HG03139 (cell line): ENCODE data around the gene PALS2.

Experiments
- ATAC-seq: cut with Tn5 transposase; IDR thresholded peaks from one replicate; pipeline ENCODE4 v1.9.1; 2021; ENCODE audit not compliant: unreplicated experiment

Gene PALS2, protein sequence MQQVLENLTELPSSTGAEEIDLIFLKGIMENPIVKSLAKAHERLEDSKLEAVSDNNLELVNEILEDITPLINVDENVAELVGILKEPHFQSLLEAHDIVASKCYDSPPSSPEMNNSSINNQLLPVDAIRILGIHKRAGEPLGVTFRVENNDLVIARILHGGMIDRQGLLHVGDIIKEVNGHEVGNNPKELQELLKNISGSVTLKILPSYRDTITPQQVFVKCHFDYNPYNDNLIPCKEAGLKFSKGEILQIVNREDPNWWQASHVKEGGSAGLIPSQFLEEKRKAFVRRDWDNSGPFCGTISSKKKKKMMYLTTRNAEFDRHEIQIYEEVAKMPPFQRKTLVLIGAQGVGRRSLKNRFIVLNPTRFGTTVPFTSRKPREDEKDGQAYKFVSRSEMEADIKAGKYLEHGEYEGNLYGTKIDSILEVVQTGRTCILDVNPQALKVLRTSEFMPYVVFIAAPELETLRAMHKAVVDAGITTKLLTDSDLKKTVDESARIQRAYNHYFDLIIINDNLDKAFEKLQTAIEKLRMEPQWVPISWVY

DNA sequence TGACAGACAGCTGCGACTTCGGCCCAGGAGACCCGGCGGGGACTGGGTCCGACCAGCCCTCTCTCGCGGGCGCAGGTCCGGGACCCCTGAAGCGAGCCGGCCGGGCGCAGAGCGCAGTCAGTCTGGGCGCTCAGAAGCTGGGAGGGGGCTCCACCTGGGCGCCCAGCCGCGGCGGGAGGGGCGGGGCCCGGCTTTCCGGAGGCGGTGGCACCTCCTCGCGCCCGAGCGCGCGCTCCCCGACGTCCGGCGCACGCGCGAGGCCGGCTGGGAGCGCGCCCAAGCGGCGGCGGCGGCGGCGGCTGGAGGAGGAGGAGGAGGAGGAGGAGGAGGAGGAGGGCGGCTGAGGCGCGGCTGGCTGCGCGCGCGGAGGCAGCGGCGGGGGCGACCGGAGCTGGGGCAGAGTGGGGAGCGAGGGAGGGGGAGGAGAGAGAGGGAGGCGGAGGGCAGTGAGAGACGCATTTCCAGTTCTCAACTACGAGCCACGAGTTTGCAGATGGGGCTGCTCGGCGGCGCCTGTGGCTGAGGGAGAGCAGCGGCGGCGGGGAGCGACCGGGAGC, at the start of gene PALS2:
Gene PALS2 (plus strand): TSS at position 456 of the 557 bp plus-strand sequence. CDS start 50,216 bp downstream, outside the sequence.
- peak; percentile 37 for ATAC-seq

DNA sequence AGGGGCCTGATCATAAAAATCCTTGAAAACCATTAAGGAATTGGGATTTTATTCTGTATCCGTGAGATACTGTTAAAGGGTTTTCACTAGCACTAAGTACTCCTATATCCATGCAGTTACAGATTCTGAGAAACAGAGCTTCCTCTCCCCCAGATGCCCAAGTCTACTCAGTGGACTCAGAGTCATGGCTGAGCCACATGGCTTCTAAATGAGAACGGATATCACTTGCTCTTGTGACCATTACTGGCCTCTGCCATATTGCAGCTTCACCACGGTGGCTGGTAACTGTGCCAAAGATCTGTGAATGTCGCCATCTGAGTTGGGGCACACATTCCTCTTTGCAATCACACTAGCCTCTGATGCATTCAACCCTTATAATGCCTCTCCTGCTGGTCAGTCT, 42.0 kb upstream of the PALS2 start:
- ATAC-seq, result no peak

DNA sequence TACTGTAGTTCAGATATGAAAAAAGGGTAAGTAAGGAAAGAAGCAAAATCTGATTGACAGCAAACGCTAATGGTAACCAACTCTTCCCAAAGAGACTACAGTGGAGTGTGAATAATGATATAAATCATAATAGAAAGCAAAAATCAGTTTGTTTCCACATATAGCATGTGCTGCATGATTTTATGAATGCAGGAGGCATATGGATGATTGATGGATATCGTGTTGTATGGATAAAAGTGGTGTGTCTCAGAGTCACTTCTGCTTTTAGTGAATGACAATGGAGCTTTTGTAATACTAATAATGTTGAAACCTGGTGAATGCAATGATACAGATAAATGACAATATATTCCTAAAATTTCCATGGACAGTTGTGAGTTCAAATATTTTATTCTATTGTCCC, 36.6 kb upstream of the PALS2 start:
- no peak for ATAC-seq

DNA sequence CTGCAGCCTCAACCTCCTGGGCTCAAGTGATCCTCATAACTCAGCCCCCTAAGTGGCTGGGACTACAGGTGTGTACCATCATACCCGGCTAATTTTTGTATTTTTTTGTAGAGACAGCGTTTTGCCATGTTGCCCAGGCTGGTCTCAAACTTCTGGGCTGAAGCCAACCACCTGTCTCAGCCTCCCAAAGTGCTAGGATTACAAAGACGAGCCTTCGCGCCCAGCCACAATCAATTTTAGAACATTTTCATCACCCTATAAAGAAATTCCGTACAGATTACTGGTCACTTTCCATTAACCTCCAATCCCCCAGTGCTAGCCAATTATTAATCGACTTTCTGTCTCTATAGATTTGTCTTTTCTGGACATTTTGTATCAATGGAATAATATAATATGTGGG, 32.3 kb upstream of the PALS2 start:
- ATAC-seq, result no peak

DNA sequence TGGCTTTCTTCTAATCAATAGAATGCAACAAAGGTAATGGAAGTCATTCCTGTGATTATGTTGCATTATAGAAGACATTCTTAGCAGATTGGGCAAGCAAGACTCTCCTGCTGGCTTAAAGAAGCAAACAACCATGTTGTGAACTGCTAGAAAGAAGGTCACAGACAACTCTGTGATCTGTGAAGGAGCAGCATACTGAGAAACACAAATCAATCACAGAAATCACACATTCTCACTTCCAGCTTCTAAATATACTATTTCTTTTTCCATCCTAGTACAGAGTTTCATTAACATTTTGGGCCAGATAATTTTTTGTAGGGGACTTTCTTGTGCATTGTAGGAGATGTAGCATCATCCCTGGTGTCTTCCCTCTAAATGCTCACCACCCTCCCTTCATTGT, 28.0 kb upstream of the PALS2 start:
- ATAC-seq, result no peak

DNA sequence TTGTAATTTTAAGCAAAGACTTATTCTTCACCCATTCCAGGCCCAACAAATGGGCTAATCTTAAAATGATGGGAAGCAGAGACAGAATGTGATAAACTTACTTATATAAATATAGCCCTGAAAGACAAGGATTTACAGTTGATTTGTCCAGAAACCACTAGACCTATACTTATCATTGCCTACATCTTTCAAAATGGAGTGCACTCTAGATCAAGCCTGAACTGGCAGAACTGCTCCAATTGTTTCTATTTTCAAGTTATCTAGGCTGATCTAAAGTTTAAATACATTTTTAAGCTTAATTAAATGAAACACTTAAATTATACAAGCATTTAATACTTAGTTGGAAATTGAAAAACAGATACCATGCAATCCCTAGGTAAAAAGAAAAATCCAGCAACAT, 24.9 kb upstream of the PALS2 start:
- no peak for ATAC-seq

DNA sequence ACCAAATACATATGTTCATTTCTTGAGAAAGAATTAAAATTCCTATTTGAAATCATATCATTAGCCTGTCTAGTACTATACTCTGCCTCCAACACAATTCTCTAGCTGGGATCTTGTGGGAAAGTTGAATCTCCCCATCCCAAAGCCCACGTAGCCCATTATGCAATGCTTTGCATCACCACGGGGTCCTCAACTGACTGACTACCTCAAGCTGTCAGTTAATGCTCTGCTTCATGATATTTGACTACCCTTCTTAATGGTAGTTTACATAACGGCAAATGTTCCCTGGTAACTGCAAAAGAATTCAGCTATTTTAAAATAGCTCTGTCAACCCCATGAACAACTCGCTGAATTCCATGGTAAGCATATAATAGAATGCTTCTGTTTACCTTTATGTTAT, 23.3 kb upstream of the PALS2 start:
- no peak for ATAC-seq

DNA sequence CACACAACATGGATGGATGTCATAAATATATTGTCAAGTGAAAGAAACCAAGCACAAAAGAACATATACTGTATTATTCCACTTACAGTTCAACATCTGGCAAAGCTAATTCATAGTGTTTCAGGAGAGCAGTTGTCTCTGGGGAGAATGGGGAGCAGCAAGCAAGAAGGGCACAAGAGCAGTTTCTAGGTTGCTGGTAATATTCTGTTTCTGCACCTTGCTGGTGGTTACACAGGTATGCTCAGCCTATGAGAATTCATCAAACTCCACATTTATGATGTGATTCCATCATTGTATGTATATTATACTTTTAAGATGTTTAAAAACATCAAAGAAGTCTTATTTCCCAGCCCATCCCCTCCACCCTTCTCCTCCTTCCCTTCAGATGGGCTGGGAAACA, 18.1 kb upstream of the PALS2 start:
- ATAC-seq, result no peak

DNA sequence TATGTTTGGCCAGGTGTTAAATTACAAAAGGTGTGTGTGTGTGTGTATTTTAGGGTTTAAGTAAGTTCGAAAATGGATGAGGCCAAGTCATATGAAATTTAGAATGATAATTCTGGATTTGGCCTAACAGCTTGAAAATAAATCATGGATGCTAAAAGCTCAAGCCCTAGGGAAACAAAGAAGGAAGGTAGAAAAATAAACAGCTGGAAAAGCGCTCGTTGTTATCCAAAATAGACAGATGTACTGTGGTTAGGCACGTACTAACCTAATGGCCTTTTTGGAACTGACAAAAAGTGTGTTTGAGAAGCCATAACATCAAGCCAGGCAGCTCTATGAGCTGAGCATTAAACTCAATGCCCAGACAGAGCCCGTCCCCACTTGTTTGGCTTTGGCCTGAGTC, 17.5 kb upstream of the PALS2 start:
- ATAC-seq, result no peak

DNA sequence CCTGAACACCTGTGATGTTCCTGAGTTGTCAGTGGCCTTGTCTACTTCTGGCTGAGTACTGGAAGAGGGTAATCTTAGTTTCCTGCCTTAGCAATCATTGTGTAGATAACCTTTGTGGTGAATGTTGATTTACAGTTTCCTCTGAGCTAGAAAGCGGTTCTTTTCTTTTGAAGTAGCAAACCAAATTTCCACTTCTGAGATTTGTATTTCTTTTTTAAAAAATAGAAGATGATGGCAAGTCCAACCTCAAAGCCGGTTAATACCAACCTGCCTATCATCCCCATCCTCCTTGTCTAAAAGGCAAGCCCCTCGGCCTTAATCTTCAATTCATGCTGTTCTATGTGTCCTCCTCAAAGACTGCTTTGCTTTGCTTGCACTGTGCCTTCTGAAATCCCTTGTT, 12.5 kb upstream of the PALS2 start:
- ATAC-seq, result no peak

DNA sequence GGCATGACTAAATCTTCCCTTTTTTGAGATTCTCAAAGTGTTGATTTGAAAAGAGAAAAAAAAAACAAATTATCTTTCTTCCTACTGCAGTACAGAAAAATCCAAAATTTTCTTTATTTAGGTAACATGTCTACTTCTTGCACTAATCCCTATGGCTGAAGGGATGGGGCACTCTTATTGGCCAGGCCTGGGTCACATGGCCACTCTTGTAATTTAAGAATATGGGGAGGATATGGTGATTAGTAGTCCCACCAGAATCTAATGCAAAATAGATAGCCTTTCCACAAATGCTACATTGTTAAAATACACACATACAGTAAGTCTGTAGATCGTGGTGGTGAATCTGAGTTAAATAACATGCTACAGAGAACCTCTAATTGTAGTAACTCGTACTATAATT, 7.0 kb upstream of the PALS2 start:
- no peak for ATAC-seq

DNA sequence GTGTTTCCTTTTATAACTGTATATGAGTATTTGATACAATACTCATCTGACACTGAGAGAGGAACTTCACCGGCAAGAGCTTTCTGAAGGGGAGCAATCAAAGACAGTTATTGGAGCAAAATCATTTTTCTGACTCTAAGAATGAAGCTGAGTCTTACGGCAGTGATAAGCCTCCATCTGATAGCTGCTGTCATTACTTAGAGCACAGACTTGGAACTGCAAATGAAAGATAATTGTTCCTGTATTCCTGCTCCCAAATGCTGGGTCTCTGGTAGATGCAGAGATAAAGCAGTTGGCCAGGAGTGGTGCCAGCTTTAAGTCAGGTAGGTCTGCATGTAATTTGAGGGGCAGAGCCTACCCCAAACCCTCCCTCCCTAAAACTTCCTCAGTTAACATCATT, 2.3 kb upstream of the PALS2 start:
- ATAC-seq, result no peak

DNA sequence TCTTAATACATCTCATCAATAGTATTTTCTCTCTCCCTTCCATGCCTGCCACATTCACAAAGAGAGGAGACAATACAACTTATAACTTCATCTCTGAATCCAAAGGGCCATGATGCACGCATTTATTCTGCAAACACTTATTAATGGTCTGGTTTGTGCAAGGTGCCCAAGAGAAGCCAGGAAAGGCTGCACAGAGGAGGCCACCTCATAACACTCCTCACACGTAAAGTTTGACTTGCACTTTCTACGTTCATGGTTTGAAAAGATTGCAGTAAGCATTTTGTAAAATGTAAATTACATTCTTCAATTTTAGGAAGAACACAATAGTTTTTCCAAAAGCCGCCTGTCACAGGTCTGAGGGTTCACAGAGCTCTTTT, 1.2 kb upstream of the PALS2 start:
- no peak for ATAC-seq

DNA sequence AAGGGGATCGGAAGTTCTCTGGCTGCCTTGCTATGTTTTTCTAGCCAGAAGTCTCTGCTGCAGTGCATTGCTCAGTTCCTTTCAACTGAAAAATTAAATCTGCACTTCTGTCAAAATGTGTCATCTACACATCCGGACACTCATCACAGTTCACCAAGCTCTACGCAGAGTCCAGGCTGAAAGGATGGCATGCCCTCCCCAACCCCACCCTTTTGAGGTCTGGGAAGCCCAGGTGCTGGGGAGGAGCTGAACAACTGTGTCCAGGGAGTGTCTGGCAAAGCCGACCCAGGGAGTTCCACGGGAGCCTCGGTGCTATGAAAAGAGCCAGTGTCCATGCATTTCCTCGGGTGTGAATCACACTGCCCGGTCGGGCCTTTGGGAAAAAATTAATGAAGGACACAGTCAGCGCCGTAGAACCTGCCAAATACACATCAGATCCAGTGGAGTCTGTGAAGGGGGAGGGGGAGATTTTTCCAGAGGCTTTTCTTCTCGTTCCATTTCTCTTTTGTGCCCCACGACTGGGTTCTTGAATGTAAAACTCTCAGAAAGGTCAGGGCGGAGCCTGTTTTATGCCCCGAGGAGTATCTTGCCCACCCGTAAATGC, 757 bp upstream of the PALS2 start:
- ATAC-seq, result no peak

DNA sequence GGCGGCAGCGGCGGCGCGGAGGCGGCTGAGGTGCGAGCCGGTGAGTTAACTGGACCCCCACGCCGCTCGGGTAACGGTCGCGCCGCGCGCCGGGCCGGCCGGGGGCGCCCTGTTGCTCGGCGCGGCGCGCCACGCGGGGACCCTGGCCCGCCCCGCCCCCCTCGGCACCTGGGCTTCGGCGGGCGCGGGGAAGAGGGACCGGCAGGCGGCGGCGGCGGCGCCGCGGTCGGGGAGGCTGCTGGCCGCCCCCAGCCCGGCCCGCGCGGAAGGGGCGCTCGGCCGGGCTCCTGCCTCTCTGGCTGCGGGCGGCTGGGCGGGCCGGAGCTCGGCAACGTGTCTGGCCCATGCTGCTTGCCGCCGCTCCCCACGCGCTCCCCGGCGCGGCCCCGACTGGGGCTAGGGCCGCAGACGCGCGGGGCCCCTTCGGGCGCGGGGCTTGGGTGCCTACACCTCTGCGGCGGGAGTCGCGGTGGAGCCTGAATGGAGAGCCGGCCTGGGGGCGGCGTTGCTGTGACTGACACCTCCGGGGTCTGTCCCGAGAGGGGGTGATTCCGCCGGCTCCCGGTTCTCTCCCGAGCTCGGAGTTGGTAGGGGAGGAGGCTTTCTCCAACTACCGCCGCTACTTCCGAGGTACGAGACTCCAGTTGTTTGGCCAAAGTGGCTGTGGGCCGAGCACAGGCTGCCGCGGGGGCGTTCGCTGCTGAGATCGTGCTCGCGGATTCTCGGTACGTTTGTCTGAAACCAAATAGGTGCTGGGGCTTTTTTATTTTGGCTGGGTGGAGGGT, 494 bp downstream of the PALS2 start:
- peak; percentile 21 for ATAC-seq

DNA sequence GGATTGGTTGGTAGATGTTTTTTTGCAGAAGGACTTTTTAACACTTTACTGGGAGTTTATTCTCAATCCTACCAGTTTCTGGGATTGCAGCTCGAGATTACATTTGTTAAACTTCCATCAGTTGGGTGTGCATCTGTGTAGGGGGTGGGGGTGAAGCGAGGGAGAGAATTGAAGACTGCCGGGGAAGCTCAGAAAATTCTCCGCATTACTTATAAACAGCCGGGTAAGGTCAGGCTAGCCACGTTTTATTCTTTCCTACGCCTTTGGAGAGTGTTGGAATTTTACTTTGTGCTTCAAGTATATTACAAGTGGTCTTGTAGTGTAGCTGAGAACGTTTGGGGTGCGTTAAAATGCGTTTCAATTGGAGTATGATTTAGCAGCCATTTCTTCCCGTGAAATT, 1.1 kb downstream of the PALS2 start:
- no peak for ATAC-seq

DNA sequence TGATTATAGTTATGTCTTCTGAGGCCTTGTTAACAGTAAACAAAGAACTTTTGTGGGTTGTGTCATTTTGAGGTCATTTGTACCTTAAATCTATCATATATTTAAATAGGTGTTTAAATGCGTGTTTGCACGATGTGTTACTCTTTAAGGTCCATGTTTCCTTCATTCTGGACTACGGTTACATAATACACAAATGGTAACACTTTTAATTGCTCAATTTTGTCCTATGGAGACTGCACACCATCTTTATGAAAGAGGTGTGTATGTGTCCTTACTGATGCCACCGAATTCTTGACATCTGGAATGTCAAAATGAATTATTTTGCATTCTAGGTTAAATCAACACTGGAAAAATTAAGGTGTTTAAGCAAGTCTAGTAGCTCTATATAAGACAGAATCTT, 1.7 kb downstream of the PALS2 start:
- ATAC-seq, result no peak

DNA sequence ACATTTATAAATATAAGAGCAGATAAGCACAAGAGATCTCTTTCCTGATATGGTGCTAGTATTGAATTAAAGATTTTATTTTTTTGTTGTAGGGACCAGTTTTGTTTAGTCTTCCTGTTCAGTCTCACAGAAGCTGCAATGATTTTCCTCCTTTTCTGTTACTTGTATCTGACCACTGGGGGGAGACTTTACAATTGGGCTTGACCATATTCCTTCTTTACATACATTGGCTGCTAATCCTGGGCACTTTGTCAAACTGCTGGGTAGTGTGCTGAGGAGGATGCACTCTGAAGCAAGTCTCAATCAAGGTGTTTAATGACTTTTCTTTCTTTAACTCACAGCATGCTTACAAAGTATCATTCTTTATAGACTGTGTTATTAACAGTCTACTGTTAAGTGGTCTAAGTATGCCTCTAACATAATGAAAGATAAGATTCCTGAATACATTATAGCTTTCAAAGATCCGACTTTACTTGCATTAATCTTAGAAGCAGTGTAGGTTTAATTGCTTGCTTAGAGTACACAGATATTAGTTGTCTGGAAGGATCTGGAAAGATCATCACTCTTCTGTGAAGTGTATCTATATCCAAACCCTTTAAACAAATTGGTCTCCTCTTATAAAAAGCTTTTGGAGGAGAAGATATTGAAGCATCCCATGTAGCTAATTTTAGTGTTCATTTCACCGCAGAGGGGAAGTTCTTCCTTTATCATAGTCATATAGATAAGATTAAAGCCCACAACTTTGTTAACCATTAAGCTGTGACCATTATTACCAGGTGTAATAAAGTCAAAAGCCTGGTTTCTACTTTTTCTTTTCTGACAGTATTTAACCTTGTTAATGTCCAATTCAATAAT, 3.1 kb downstream of the PALS2 start:
- ATAC-seq, result peak; percentile 26

DNA sequence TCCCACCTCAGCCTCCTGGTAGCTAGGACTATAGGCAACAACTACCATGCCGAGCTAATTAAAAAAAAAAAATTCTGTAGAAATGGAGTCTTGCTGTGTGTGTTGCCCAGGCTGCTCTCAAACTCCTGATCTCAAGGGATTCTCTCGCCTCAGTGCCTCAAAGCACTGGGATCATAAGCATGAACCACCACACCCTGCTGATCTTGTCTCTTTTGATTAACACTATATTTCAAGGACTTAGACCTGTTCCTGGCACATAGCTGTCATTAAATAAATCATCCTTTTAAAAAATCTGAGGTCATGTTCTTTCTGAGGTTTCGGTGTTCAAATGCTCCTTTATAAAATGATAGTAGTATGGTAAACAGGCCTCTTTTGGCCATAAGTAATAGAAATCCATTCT, 4.8 kb downstream of the PALS2 start:
- no peak for ATAC-seq

DNA sequence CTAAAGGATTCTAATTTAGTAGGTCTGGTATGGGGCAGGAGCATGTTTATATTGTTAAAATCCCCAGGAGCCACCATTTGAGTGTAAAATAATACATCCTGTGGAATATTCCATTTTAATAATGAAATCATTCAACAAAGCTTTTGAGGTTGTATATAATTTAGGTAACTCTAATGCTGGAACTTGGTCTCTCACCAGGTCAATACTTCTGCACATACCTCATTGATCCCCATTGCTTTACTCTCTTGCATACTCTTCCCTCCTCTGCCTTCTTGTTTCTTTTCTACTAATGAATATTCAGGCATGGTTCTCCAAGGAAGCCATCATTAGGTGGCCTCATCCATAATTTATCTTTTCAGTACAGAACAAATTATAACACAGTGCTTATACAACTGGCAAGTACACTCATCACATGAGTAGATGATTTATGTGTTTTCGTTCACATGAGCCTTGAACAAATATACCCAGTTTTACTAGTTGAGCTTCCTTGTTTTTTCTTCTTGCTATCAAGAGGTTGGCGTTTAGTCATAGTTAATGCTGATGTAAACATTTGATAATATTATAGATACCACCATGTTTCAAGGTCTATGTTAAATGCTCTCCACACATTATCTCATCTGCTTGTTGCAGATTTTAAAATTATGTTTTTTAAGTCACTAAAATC, 7.2 kb downstream of the PALS2 start:
- ATAC-seq, result no peak
